ENCODE results near the gene KRT82.

KRT82 gene

GRCh38 chr12:52350786-52351185 lies 55.3 kb downstream of the KRT82 start:
- Histone ChIP-seq H3K9me3 (ENCODE audit: control extremely low read depth in 1 of 5, control insufficient read depth in 4 of 5, insufficient read depth in 2 of 5, low read depth in 1 of 5, low read length in 4 of 5) (no peaks in the 10 kb centered on the region), H3K36me3 (ENCODE audit: control insufficient read depth in 4 of 4, insufficient read depth in 4 of 4, low read length in 3 of 4) (no peaks in the 10 kb centered on the region), H3K4me3 (ENCODE audit: control insufficient read depth in 1 of 7, extremely low read depth in 1 of 7, insufficient read depth in 4 of 7, low read depth in 2 of 7, low read length in 6 of 7) (no peak overlapping the region), H3K27me3 (replicated peaks in 2 of 5; ENCODE audit: control insufficient read depth in 4 of 5, insufficient read depth in 5 of 5, low read length in 4 of 5) (peaks cover 0 to 16% (median 0%) of the 10 kb centered on the region in 5 experiments), H3K4me1 (ENCODE audit: control extremely low read depth in 1 of 4, control insufficient read depth in 4 of 4, insufficient read depth in 4 of 4, low read length in 3 of 4) (peaks cover 0 to 18% (median 7%) of the 10 kb centered on the region in 4 experiments), H3K27ac (ENCODE audit: insufficient read depth in 1 of 2, low read depth in 1 of 2, low read length in 2 of 2, poor library complexity in 1 of 2, severe bottlenecking in 2 of 2) (no peak overlapping the region)
- DNase-seq, result no peak
- ChIA-PET CTCF (interaction anchor here (0.7 to 2.9 kb wide), 13 partner anchors 9 to 528 kb away, joined by 3 to 10 read pairs (median 4); no protein-coding TSS in a partner anchor), POLR2A (no interaction called here)
- WGBS (ENCODE audit: insufficient coverage), result 96% methylated on average over 4 of the region's 5 CpGs

GRCh38 chr12:52350021-52350620 lies 56.0 kb downstream of the KRT82 start:
- H3K27ac ChIP-seq (ENCODE audit: insufficient read depth in 1 of 2, low read depth in 1 of 2, low read length in 2 of 2, poor library complexity in 1 of 2, severe bottlenecking in 2 of 2), result no peak overlapping the region
- H3K27me3 ChIP-seq (replicated peaks in 2 of 5; ENCODE audit: control insufficient read depth in 4 of 5, insufficient read depth in 5 of 5, low read length in 4 of 5), result peaks cover 0 to 17% (median 0%) of the 10 kb centered on the region in 5 experiments
- no peaks in the 10 kb centered on the region for H3K9me3 ChIP-seq (ENCODE audit: control extremely low read depth in 1 of 5, control insufficient read depth in 4 of 5, insufficient read depth in 2 of 5, low read depth in 1 of 5, low read length in 4 of 5)
- H3K4me3 ChIP-seq (ENCODE audit: control insufficient read depth in 1 of 7, extremely low read depth in 1 of 7, insufficient read depth in 4 of 7, low read depth in 2 of 7, low read length in 6 of 7), result no peak overlapping the region
- POLR2A ChIA-PET, result no interaction called here
- 94% methylated on average over 7 of the region's 8 CpGs for WGBS (ENCODE audit: insufficient coverage)
- peaks cover 0 to 18% (median 7%) of the 10 kb centered on the region in 4 experiments for H3K4me1 ChIP-seq (ENCODE audit: control extremely low read depth in 1 of 4, control insufficient read depth in 4 of 4, insufficient read depth in 4 of 4, low read length in 3 of 4)
- DNase-seq, result no peak
- CTCF ChIA-PET, result interaction anchor here (0.7 to 2.9 kb wide), 11 partner anchors 9 to 529 kb away, joined by 3 to 10 read pairs (median 4); no protein-coding TSS in a partner anchor
- no peaks in the 10 kb centered on the region for H3K36me3 ChIP-seq (ENCODE audit: control insufficient read depth in 4 of 4, insufficient read depth in 4 of 4, low read length in 3 of 4)

GRCh38 chr12:52349196-52349595 lies 56.9 kb downstream of the KRT82 start:
- Histone ChIP-seq H3K27me3 (replicated peaks in 2 of 5; ENCODE audit: control insufficient read depth in 4 of 5, insufficient read depth in 5 of 5, low read length in 4 of 5) (peaks cover 0 to 19% (median 0%) of the 10 kb centered on the region in 5 experiments), H3K36me3 (ENCODE audit: control insufficient read depth in 4 of 4, insufficient read depth in 4 of 4, low read length in 3 of 4) (no peaks in the 10 kb centered on the region), H3K4me3 (ENCODE audit: control insufficient read depth in 1 of 7, extremely low read depth in 1 of 7, insufficient read depth in 4 of 7, low read depth in 2 of 7, low read length in 6 of 7) (no peak overlapping the region), H3K9me3 (ENCODE audit: control extremely low read depth in 1 of 5, control insufficient read depth in 4 of 5, insufficient read depth in 2 of 5, low read depth in 1 of 5, low read length in 4 of 5) (no peaks in the 10 kb centered on the region), H3K27ac (ENCODE audit: insufficient read depth in 1 of 2, low read depth in 1 of 2, low read length in 2 of 2, poor library complexity in 1 of 2, severe bottlenecking in 2 of 2) (no peak overlapping the region), H3K4me1 (ENCODE audit: control extremely low read depth in 1 of 4, control insufficient read depth in 4 of 4, insufficient read depth in 4 of 4, low read length in 3 of 4) (peaks cover 0 to 18% (median 7%) of the 10 kb centered on the region in 4 experiments)
- DNase-seq, result no peak
- CTCF ChIA-PET, result interaction anchor here (0.8 to 2.0 kb wide), 4 partner anchors 10 to 38 kb away, joined by 3 to 9 read pairs (median 4); no protein-coding TSS in a partner anchor
- POLR2A ChIA-PET, result no interaction called here
- 94% methylated on average over 5 of the region's 6 CpGs for WGBS (ENCODE audit: insufficient coverage)

GRCh38 chr12:52347551-52348510 lies 58.3 kb downstream of the KRT82 start:
- Histone ChIP-seq H3K4me3 (ENCODE audit: control insufficient read depth in 1 of 7, extremely low read depth in 1 of 7, insufficient read depth in 4 of 7, low read depth in 2 of 7, low read length in 6 of 7) (no peak overlapping the region), H3K36me3 (ENCODE audit: control insufficient read depth in 4 of 4, insufficient read depth in 4 of 4, low read length in 3 of 4) (no peaks in the 10 kb centered on the region), H3K27me3 (replicated peaks in 2 of 5; ENCODE audit: control insufficient read depth in 4 of 5, insufficient read depth in 5 of 5, low read length in 4 of 5) (peaks cover 0 to 19% (median 0%) of the 10 kb centered on the region in 5 experiments), H3K27ac (ENCODE audit: insufficient read depth in 1 of 2, low read depth in 1 of 2, low read length in 2 of 2, poor library complexity in 1 of 2, severe bottlenecking in 2 of 2) (no peak overlapping the region), H3K4me1 (ENCODE audit: control extremely low read depth in 1 of 4, control insufficient read depth in 4 of 4, insufficient read depth in 4 of 4, low read length in 3 of 4) (peaks cover 0 to 18% (median 7%) of the 10 kb centered on the region in 4 experiments), H3K9me3 (ENCODE audit: control extremely low read depth in 1 of 5, control insufficient read depth in 4 of 5, insufficient read depth in 2 of 5, low read depth in 1 of 5, low read length in 4 of 5) (peaks cover 0 to 3% (median 0%) of the 10 kb centered on the region in 5 experiments)
- 89% methylated on average over 13 of the region's 16 CpGs for WGBS (ENCODE audit: insufficient coverage)
- ChIA-PET CTCF (interaction anchor here (0.9 to 2.0 kb wide), 2 partner anchors 37 to 532 kb away, joined by 3 to 5 read pairs; no protein-coding TSS in a partner anchor), POLR2A (interaction anchor here (0.7 kb wide), 1 partner anchor 637 kb away, joined by 7 read pairs; no protein-coding TSS in a partner anchor)
- no peak for DNase-seq

GRCh38 chr12:52347016-52347415 lies 59.1 kb downstream of the KRT82 start:
- Histone ChIP-seq H3K27me3 (replicated peaks in 2 of 5; ENCODE audit: control insufficient read depth in 4 of 5, insufficient read depth in 5 of 5, low read length in 4 of 5) (peaks cover 0 to 19% (median 0%) of the 10 kb centered on the region in 5 experiments), H3K4me3 (ENCODE audit: control insufficient read depth in 1 of 7, extremely low read depth in 1 of 7, insufficient read depth in 4 of 7, low read depth in 2 of 7, low read length in 6 of 7) (no peak overlapping the region), H3K4me1 (ENCODE audit: control extremely low read depth in 1 of 4, control insufficient read depth in 4 of 4, insufficient read depth in 4 of 4, low read length in 3 of 4) (peaks cover 0 to 13% (median 6%) of the 10 kb centered on the region in 4 experiments), H3K36me3 (ENCODE audit: control insufficient read depth in 4 of 4, insufficient read depth in 4 of 4, low read length in 3 of 4) (no peaks in the 10 kb centered on the region), H3K27ac (ENCODE audit: insufficient read depth in 1 of 2, low read depth in 1 of 2, low read length in 2 of 2, poor library complexity in 1 of 2, severe bottlenecking in 2 of 2) (no peak overlapping the region), H3K9me3 (ENCODE audit: control extremely low read depth in 1 of 5, control insufficient read depth in 4 of 5, insufficient read depth in 2 of 5, low read depth in 1 of 5, low read length in 4 of 5) (peaks cover 0 to 3% (median 0%) of the 10 kb centered on the region in 5 experiments)
- no peak for DNase-seq
- POLR2A ChIA-PET, result interaction anchor here (0.7 kb wide), 1 partner anchor 638 kb away, joined by 7 read pairs; no protein-coding TSS in a partner anchor
- 94% methylated on average over 6 of the region's 9 CpGs for WGBS (ENCODE audit: insufficient coverage)
- CTCF ChIA-PET, result interaction anchor here (0.9 to 2.0 kb wide), 2 partner anchors 19 to 533 kb away, joined by 3 to 8 read pairs; no protein-coding TSS in a partner anchor

GRCh38 chr12:52346593-52346992 lies 59.5 kb downstream of the KRT82 start:
- no peaks in the 10 kb centered on the region for H3K36me3 ChIP-seq (ENCODE audit: control insufficient read depth in 4 of 4, insufficient read depth in 4 of 4, low read length in 3 of 4)
- peaks cover 0 to 19% (median 0%) of the 10 kb centered on the region in 5 experiments for H3K27me3 ChIP-seq (replicated peaks in 2 of 5; ENCODE audit: control insufficient read depth in 4 of 5, insufficient read depth in 5 of 5, low read length in 4 of 5)
- peaks cover 0 to 3% (median 0%) of the 10 kb centered on the region in 5 experiments for H3K9me3 ChIP-seq (ENCODE audit: control extremely low read depth in 1 of 5, control insufficient read depth in 4 of 5, insufficient read depth in 2 of 5, low read depth in 1 of 5, low read length in 4 of 5)
- DNase-seq, result no peak
- 47% methylated on average over 3 of the region's 4 CpGs for WGBS (ENCODE audit: insufficient coverage)
- ChIA-PET POLR2A (no interaction called here), CTCF (interaction anchor here (2.0 kb wide), 1 partner anchor 19 kb away, joined by 8 read pairs; no protein-coding TSS in a partner anchor)
- no peak overlapping the region for H3K4me3 ChIP-seq (ENCODE audit: control insufficient read depth in 1 of 7, extremely low read depth in 1 of 7, insufficient read depth in 4 of 7, low read depth in 2 of 7, low read length in 6 of 7)
- H3K4me1 ChIP-seq (ENCODE audit: control extremely low read depth in 1 of 4, control insufficient read depth in 4 of 4, insufficient read depth in 4 of 4, low read length in 3 of 4), result peaks cover 0 to 9% (median 3%) of the 10 kb centered on the region in 4 experiments
- no peak overlapping the region for H3K27ac ChIP-seq (ENCODE audit: insufficient read depth in 1 of 2, low read depth in 1 of 2, low read length in 2 of 2, poor library complexity in 1 of 2, severe bottlenecking in 2 of 2)

Measured in common myeloid progenitor, CD34-positive (primary cell).